Suprapubic skin (tissue), 4 donors: Measurements from ENCODE around the gene SCYGR3. TPM values are rescaled to one million over a fixed set of nuclear protein-coding genes. Genes with fewer than 3 reads are reported as not detected.

ENCODE experiments used
- DNase-seq, 2 donors: peaks; one replicate each; pipeline ENCODE4 v3.0.0-alpha.2; 2019; ENCODE audit warnings: low spot score in 2 of 2
- H3K27ac ChIP-seq: fragments of 200-600 bp; sonication (generic); one replicate; pipeline ENCODE4 v1.5.1; 2019
- H3K27me3 ChIP-seq: fragments of 200-600 bp; sonication (generic); one replicate; pipeline ENCODE4 v1.5.1; 2019
- H3K36me3 ChIP-seq: fragments of 200-600 bp; sonication (generic); one replicate; pipeline ENCODE4 v1.5.1; 2019
- H3K4me1 ChIP-seq: fragments of 200-600 bp; sonication (generic); one replicate; pipeline ENCODE4 v1.5.1; 2019
- H3K4me3 ChIP-seq: fragments of 200-600 bp; sonication (generic); one replicate; pipeline ENCODE4 v1.5.1; 2019; ENCODE audit warnings: mild to moderate bottlenecking
- H3K9me3 ChIP-seq: fragments of 200-600 bp; sonication (generic); one replicate; pipeline ENCODE4 v1.5.1; 2019
- CTCF ChIP-seq, 2 donors: fragments of 200-600 bp in 1 of 2; fragments of 450-650 bp in 1 of 2; sonication (generic) in 1 of 2; IDR thresholded peaks; one replicate each; pipeline ENCODE4 v1.5.1; 2016 to 2019; ENCODE audit warnings: antibody characterized with exemption in 2 of 2, mild to moderate bottlenecking in 1 of 2, moderate library complexity in 1 of 2
- EP300 ChIP-seq: sonication (generic); formaldehyde crosslinking; IDR thresholded peaks from one replicate; pipeline ENCODE4 v1.6.1; 2017; ENCODE audit warnings: antibody characterized with exemption
- POLR2A ChIP-seq, 2 donors: fragments of 450-650 bp; IDR thresholded peaks; one replicate each; pipeline ENCODE4 v1.6.1; 2017; ENCODE audit warnings: antibody characterized with exemption in 2 of 2, mild to moderate bottlenecking in 2 of 2, moderate library complexity in 2 of 2
- POLR2AphosphoS5 ChIP-seq, 3 donors: sonication (generic); formaldehyde crosslinking; IDR thresholded peaks; one replicate each; pipeline ENCODE4 v1.6.1; 2017; ENCODE audit warnings: antibody characterized with exemption in 3 of 3
- WGBS: methylation state at CpG from one replicate; pipeline ENCODE4 v1.1.5; 2018; 5-methylcytosine and 5-hydroxymethylcytosine counted together
- total RNA-seq, 4 donors: library from RNA; depleted of rRNA; stranded (reverse); fragments of >200 nt; gene quantifications; one replicate each; pipeline ENCODE4 v1.1.0, GENCODE V29; 2016

Gene SCYGR3
- total RNA-seq, 4 donors from 2014 or later, result not detected

- no peak for TF ChIP-seq EP300
- TF ChIP-seq POLR2AphosphoS5 (IDR thresholded peaks at IDR 0.05), result no peak
- no peak for TF ChIP-seq CTCF (IDR thresholded peaks at IDR 0.05)
- no peak for TF ChIP-seq POLR2A (IDR thresholded peaks at IDR 0.05)
- 87% methylated on average over 6 of the region's 6 CpGs for WGBS
- H3K27me3 ChIP-seq, result peaks cover 4% of the 10 kb centered on the region
These were observed 18.2 kb upstream of the SCYGR3 start for GRCh38 chr2:227632827-227633226.

GRCh38 chr2:227630322-227630721 is 15.7 kb upstream of the SCYGR3 start:
- TF ChIP-seq CTCF (IDR thresholded peaks at IDR 0.05) (no peak), POLR2AphosphoS5 (IDR thresholded peaks at IDR 0.05) (no peak), POLR2A (IDR thresholded peaks at IDR 0.05) (no peak), EP300 (no peak)
- peaks cover 4% of the 10 kb centered on the region for H3K27me3 ChIP-seq
- 77% methylated on average over 3 of the region's 3 CpGs for WGBS

More at GRCh38 chr2:227632827-227633226, 18.2 kb upstream of the SCYGR3 start:
- H3K27ac ChIP-seq, result no peak overlapping the region
- H3K4me1 ChIP-seq, result no peaks in the 10 kb centered on the region
- DNase-seq, result no peak
- H3K9me3 ChIP-seq, result no peaks in the 10 kb centered on the region
- H3K4me3 ChIP-seq, result no peak overlapping the region
- no peaks in the 10 kb centered on the region for H3K36me3 ChIP-seq

GRCh38 chr2:227629435-227629834 is 14.8 kb upstream of the SCYGR3 start:
- Histone ChIP-seq H3K9me3 (no peaks in the 10 kb centered on the region), H3K27me3 (peaks cover 4% of the 10 kb centered on the region), H3K4me1 (no peaks in the 10 kb centered on the region), H3K4me3 (no peak overlapping the region), H3K27ac (no peak overlapping the region), H3K36me3 (no peaks in the 10 kb centered on the region)
- no peak for TF ChIP-seq POLR2A (IDR thresholded peaks at IDR 0.05)
- TF ChIP-seq EP300, result no peak
- TF ChIP-seq CTCF (IDR thresholded peaks at IDR 0.05), result no peak
- TF ChIP-seq POLR2AphosphoS5 (IDR thresholded peaks at IDR 0.05), result no peak
- WGBS, result 80% methylated on average over 7 of the region's 7 CpGs
- DNase-seq, result no peak

More at GRCh38 chr2:227630322-227630721, 15.7 kb upstream of the SCYGR3 start:
- no peak for DNase-seq
- H3K4me3 ChIP-seq, result no peak overlapping the region
- H3K27ac ChIP-seq, result no peak overlapping the region
- H3K36me3 ChIP-seq, result no peaks in the 10 kb centered on the region
- no peaks in the 10 kb centered on the region for H3K9me3 ChIP-seq
- H3K4me1 ChIP-seq, result no peaks in the 10 kb centered on the region

GRCh38 chr2:227627769-227628168 is 13.1 kb upstream of the SCYGR3 start:
- no peak overlapping the region for H3K27ac ChIP-seq
- DNase-seq, result no peak
- TF ChIP-seq POLR2A (IDR thresholded peaks at IDR 0.05), result no peak
- TF ChIP-seq EP300, result no peak
- no peak for TF ChIP-seq POLR2AphosphoS5 (IDR thresholded peaks at IDR 0.05)
- TF ChIP-seq CTCF (IDR thresholded peaks at IDR 0.05), result no peak

GRCh38 chr2:227626580-227627151 is 12.0 kb upstream of the SCYGR3 start:
- Histone ChIP-seq H3K27ac (no peak overlapping the region), H3K4me1 (no peaks in the 10 kb centered on the region), H3K9me3 (no peaks in the 10 kb centered on the region), H3K36me3 (no peaks in the 10 kb centered on the region), H3K27me3 (peaks cover 4% of the 10 kb centered on the region), H3K4me3 (no peak overlapping the region)
- TF ChIP-seq CTCF (IDR thresholded peaks at IDR 0.05) (no peak), POLR2AphosphoS5 (IDR thresholded peaks at IDR 0.05) (no peak), EP300 (no peak), POLR2A (IDR thresholded peaks at IDR 0.05) (no peak)
- WGBS, result 95% methylated on average over 10 of the region's 10 CpGs
- no peak for DNase-seq

More at GRCh38 chr2:227627769-227628168, 13.1 kb upstream of the SCYGR3 start:
- Histone ChIP-seq H3K27me3 (peaks cover 4% of the 10 kb centered on the region), H3K9me3 (no peaks in the 10 kb centered on the region), H3K36me3 (no peaks in the 10 kb centered on the region), H3K4me1 (no peaks in the 10 kb centered on the region), H3K4me3 (no peak overlapping the region)
- 82% methylated on average over 3 of the region's 3 CpGs for WGBS
